ENCODE measurements around the gene HS6ST1. TPM values are rescaled to one million over a fixed set of nuclear protein-coding genes. Genes with fewer than 3 reads are reported as not detected.

Gene HS6ST1
- total RNA-seq, 2 donors from 2014 or later, result 25.4 to 44.8 TPM

- intact Hi-C loops (cut with DNase I), result no loop called here
- Histone ChIP-seq H3K36me3 (replicated peaks in 1 of 2; ENCODE audit: insufficient read depth in 1 of 2, low read depth in 2 of 2) (no peaks in the 10 kb centered on the region), H3K27ac (no peak overlapping the region), H3K4me3 (no peak overlapping the region), H3K27me3 (no peaks in the 10 kb centered on the region), H3K9me3 (no peaks in the 10 kb centered on the region), H3K4me1 (peaks cover 42% of the 10 kb centered on the region)
- TF ChIP-seq POLR2A (IDR thresholded peaks at IDR 0.05) (no peak), CTCF (IDR thresholded peaks at IDR 0.05) (no peak)
- no peak for ATAC-seq
- DNase-seq, result no peak
- WGBS, 2 donors, result 87% methylated on average over 6 of the region's 11 CpGs; no CpG with 5 or more reads in 1 of the 2 donors
These were observed 19.0 kb downstream of the HS6ST1 start for GRCh38 chr2:128299628-128300027.

- H3K36me3 ChIP-seq (replicated peaks in 1 of 2; ENCODE audit: insufficient read depth in 1 of 2, low read depth in 2 of 2), result no peaks in the 10 kb centered on the region
- no peak overlapping the region for H3K4me3 ChIP-seq
- DNase-seq (no peak), ATAC-seq (no peak)
- H3K4me1 ChIP-seq, result peaks cover 42% of the 10 kb centered on the region
- no peaks in the 10 kb centered on the region for H3K27me3 ChIP-seq
- TF ChIP-seq CTCF (IDR thresholded peaks at IDR 0.05), result no peak
- TF ChIP-seq POLR2A (IDR thresholded peaks at IDR 0.05), result no peak
- H3K9me3 ChIP-seq, result no peaks in the 10 kb centered on the region
- intact Hi-C loops (cut with DNase I), result no loop called here
- H3K27ac ChIP-seq, result no peak overlapping the region
- 77 to 78% methylated on average over 10 to 16 of the region's 16 CpGs for WGBS, 2 donors
These were observed 19.7 kb downstream of the HS6ST1 start for GRCh38 chr2:128298846-128299507.

- H3K27ac ChIP-seq, result no peak overlapping the region
- 94 to 96% methylated on average over 7 of the region's 7 CpGs for WGBS, 2 donors
- peaks cover 42% of the 10 kb centered on the region for H3K4me1 ChIP-seq
- H3K4me3 ChIP-seq, result no peak overlapping the region
- no peaks in the 10 kb centered on the region for H3K9me3 ChIP-seq
- H3K27me3 ChIP-seq, result no peaks in the 10 kb centered on the region
- no peak for TF ChIP-seq POLR2A (IDR thresholded peaks at IDR 0.05)
- TF ChIP-seq CTCF (IDR thresholded peaks at IDR 0.05), result no peak
- DNase-seq, result no peak
- intact Hi-C loops (cut with DNase I), result no loop called here
- H3K36me3 ChIP-seq (replicated peaks in 1 of 2; ENCODE audit: insufficient read depth in 1 of 2, low read depth in 2 of 2), result no peaks in the 10 kb centered on the region
- no peak for ATAC-seq
These were observed 20.4 kb downstream of the HS6ST1 start for GRCh38 chr2:128298286-128298685.

GRCh38 chr2:128293870-128294455, 24.7 kb downstream of the HS6ST1 start:
- ATAC-seq (no peak), DNase-seq (no peak)
- H3K9me3 ChIP-seq, result no peaks in the 10 kb centered on the region
- no peaks in the 10 kb centered on the region for H3K27me3 ChIP-seq
- peaks cover 41% of the 10 kb centered on the region for H3K4me1 ChIP-seq
- no peak overlapping the region for H3K4me3 ChIP-seq
- intact Hi-C loops (cut with DNase I), result no loop called here
- no peaks in the 10 kb centered on the region for H3K36me3 ChIP-seq (replicated peaks in 1 of 2; ENCODE audit: insufficient read depth in 1 of 2, low read depth in 2 of 2)
- no peak overlapping the region for H3K27ac ChIP-seq
- TF ChIP-seq POLR2A (IDR thresholded peaks at IDR 0.05) (no peak), CTCF (IDR thresholded peaks at IDR 0.05) (no peak)
- 86 to 97% methylated on average over 5 to 8 of the region's 8 CpGs for WGBS, 2 donors

GRCh38 chr2:128293426-128293755, 25.3 kb downstream of the HS6ST1 start:
- ATAC-seq, result no peak
- no peak overlapping the region for H3K4me3 ChIP-seq
- no peaks in the 10 kb centered on the region for H3K27me3 ChIP-seq
- 86 to 95% methylated on average over 6 to 8 of the region's 8 CpGs for WGBS, 2 donors
- no peak for DNase-seq
- peak overlapping the region in 1 of 4 donors; percentile 19 for H3K27ac ChIP-seq
- no peaks in the 10 kb centered on the region for H3K36me3 ChIP-seq (replicated peaks in 1 of 2; ENCODE audit: insufficient read depth in 1 of 2, low read depth in 2 of 2)
- TF ChIP-seq POLR2A (IDR thresholded peaks at IDR 0.05) (no peak), CTCF (IDR thresholded peaks at IDR 0.05) (no peak)
- no peaks in the 10 kb centered on the region for H3K9me3 ChIP-seq
- intact Hi-C loops (cut with DNase I), result no loop called here
- H3K4me1 ChIP-seq, result peaks cover 41% of the 10 kb centered on the region
